Measurements from ENCODE around the gene HOXB6.

HOXB6 gene

GRCh38 chr17:48604770-48605329 lies at the start of gene HOXB6:
Gene HOXB6, minus strand, starts transcription at chr17:48604986. Its CDS starts 6,836 bp downstream, at chr17:48598150.
- no peak for DNase-seq

- no peak for DNase-seq
Measured at GRCh38 chr17:48649741-48650140, 45.0 kb upstream of the HOXB6 start.

DNA sequence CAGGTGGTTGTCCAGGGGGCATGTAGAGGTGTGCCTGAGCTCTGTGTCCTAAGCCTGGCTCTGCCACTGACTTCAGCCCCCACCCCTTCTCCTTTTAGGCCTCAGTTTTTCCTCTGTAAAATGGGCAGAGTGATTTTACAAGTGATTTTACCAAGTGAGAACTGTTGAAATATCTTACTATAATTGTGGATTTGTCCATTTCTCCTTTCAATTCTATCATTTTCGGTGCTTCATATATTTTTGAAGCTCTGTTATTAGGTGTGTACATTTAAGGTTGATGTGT lies 43.1 kb upstream of the HOXB6 start:
- no peak for DNase-seq

DNA sequence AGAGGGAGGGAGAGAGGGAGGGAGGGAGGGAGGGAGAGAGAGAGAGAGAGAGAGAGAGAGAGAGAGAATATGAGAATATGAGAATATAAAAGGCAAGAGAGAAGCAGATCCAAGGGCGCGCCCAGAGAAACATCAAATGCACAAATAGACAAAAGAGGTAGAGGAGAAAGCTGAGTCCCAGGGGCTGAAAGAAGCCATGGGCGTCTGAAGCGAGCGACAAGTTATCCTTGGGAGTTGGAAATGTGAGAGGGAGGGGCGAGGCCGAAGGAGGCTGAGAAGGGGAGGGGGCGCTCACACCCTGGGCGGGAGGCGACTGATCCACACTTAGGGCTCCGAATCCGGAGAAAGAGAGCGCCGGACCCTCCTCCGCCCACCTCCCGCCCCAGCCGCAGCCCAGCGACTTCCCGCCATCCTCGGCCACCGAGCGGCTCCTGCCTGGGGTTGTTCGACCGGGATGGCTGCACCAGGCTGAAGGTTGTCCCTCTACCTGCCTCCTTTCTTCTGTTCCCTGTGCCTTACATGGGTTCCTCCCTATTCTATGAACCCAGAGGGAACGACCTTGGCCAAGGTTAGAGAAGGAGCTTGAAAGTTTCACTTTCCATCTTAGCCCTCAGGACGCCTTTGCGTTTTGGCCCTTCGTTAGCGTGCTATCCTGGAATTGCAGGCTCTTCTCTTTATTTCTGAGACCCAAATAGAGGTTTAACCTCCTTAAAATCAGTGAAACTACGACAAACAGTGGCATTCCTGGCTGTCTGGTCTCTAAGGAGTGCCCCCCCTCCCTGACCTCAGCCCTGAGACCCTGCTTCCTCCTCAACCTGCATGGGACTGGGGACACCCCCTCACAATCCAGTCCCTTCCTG lies 42.5 kb upstream of the HOXB6 start:
- DNase-seq: no peak

DNA sequence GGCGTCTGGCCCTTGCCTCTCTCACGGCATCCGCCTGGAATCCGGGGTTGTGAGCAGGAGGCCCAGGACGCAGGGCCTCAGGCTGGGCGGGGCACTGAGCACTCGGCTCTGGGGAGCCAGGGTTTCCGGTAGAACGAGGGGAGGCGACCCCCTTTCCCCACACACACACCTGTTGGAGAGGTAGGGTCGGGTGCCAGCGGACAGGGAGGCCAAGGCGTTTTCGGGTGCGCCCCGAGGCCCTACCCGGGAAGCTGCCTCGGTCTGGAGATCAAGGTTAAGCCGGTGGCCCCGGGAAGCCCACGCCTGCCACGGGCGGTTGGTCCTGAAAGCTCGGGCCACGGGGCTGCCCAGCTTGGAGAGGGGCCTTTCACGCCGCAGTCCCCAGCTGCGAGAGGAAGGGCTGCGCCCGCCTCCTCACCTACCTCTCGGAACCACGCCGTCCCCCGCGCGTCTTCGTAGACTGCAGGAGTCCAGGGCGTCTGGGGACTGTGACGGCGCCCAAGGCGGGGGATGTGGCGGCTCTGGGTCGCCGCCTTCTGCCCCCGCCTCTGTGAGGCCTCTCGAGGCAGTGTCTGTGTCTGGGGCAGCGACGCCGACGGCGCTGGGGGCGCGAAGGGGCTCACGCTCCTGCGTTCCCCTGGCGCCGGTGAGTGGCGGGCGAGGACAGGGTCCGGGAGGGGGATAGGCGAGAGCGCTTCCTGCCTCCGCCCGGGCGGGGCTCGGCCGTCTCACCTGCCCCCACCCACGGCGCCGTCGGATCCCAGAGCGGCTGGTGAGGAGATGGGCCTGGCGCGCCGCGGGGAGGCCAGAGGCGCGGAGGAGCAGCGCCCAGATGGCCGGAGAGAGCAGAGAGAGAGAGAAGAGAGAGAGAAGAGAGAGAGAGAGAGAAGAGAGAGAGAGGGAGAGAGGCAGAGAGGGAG lies 41.7 kb upstream of the HOXB6 start:
- DNase-seq: no peak

DNA sequence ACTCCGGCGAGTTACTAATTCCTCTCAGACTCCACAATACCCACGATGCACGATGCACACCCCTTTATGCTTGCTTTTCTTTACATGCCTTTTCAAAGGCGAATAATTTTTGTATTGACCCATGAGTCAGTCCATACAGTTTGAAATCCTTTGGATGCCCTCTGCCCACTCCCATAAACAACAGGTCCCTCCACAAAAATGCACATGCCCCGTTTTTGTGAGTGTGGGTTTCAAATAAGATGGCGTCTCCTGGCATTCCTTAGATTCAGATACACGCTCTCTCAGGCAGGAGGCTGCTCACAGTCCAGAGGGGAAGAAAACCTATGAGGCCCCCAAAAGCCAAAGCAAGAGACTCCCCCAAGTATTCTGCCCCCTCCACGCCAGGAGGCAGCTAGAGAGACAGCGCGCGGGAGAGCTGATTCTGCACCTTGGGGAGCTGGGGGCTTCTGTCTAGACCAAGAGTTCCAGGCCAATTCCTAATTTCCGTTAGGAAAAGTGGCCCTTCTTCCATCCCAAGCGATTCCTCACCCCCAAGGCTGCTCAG lies 40.9 kb upstream of the HOXB6 start:
- DNase-seq: no peak

GRCh38 chr17:48644910-48645557 lies 40.2 kb upstream of the HOXB6 start:
- DNase-seq: no peak

GRCh38 chr17:48644159-48644558 lies 39.4 kb upstream of the HOXB6 start:
- no peak for DNase-seq

DNA sequence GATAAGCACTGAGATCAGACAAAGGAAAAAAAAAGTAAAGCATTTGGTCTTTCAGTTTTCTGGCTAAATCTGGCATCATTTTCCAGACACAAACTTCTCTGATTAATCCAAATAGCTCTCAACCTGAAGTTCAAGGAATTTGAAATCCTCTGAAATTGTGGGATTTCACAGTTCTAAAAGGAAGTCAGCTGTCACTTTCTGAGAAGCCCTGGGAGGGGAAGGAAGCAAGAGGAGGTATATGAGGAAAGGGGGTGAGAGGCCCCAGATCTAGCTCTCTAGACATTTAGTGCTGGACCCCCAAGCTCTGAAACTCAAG lies 38.9 kb upstream of the HOXB6 start:
- no peak for DNase-seq

DNA sequence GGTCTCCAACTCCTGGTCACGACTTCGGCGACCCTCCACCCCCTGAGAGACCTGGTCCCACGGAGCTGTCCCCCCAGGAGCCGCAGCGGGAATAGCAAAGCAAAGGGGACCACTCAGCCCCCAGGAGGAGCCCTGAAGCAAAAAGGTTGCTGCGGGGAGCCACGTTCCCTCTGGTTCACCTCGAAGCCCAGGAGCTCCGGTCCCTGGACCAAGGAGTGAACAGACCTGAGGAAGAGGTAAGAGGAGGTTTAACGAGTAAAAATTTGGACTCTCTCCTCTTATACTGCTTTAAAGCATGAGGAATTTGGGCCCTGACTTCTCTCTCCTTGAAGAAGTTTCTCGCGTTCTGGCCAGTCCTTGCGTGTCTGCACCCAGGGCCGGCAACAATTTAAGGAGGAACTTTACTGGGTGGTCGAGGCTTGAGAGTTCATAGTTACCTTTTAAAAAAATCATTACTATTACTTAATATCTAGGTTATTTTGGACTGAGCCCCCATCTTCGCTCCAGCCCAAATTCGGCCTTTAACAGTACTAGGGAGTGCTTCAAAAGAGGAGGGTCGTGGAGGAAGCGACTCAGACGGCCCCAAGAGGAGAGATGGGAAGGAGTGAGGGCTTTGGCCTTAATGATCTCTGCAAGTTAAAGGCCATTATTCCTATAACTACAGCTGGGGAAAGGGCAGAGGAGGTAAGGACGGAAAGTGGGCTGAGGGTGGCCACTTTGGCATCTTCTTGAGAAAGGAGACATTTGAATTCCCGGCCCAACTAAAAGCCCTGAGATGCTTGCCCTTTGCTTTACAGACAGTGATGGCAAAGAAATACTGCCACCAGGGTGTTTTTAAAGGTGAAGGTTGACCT lies 38.3 kb upstream of the HOXB6 start:
- no peak for DNase-seq

DNA sequence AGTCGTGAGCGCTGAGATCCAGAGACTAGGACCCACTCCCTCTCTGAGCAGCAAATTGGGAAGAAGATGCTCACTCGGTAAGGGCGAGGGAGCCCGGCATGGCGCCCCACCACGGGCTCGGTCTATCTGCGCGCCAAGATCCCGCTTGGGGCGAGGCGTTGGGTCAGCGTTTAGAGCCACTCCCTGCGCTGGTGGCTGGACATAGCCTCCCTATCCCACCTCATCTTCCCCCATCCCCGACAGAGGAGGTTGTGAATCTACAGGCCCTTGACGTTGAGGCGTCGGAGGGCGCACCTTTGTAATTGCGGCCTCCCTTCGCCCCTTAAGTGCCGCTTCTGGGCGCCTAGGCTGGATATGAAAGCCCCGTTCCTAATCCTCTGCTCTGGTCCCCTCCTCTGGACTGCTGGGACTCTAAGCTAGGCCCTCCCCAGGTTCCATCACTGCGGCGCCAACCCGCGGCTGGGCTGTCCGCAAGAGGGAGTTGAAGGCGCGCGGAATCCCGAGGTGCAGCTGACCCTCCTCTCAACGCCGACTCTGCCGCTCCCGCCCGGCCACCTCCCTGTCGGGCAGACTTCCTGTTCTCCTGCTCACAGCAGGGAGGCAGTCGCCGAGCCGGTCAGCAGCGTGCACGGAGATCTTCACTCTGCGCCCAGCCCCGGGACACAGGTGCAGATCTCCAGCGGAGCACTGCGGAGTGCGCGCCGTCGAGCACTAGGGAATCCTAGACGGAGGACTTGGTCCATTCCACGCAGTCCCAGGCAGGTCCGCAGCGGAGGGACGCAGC lies 37.5 kb upstream of the HOXB6 start:
- DNase-seq: no peak

DNA sequence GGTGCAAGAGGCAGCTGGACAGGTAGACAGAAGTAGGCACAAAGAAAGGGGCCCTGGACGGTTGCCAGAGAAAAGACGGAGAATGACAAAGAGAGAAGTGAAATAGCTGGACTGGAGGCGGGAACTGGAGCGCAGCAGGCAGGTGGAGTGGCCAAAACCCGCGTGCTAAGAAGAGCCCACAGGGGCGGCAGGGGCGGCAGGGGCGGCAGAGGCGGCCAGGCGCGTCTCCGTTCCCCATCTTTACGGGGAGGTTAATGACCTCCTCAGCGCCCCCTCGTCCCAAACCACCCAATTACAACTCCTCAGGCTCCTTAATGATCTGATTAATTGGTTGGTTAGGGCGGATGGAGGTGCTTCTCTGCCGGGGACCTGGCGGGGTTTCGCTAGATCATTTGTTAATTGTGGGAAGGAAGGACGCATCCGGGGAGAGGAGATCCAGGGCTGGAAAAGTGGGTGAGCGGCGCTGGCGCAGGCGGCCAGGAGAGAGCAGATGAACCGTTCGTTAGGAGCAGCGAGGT lies 36.8 kb upstream of the HOXB6 start:
- DNase-seq: no peak

- no peak for DNase-seq
Measured at GRCh38 chr17:48640858-48641180, 36.0 kb upstream of the HOXB6 start.

GRCh38 chr17:48639982-48640857 lies 35.4 kb upstream of the HOXB6 start:
- DNase-seq: no peak

GRCh38 chr17:48639136-48639535 lies 34.4 kb upstream of the HOXB6 start:
- DNase-seq: no peak

DNA sequence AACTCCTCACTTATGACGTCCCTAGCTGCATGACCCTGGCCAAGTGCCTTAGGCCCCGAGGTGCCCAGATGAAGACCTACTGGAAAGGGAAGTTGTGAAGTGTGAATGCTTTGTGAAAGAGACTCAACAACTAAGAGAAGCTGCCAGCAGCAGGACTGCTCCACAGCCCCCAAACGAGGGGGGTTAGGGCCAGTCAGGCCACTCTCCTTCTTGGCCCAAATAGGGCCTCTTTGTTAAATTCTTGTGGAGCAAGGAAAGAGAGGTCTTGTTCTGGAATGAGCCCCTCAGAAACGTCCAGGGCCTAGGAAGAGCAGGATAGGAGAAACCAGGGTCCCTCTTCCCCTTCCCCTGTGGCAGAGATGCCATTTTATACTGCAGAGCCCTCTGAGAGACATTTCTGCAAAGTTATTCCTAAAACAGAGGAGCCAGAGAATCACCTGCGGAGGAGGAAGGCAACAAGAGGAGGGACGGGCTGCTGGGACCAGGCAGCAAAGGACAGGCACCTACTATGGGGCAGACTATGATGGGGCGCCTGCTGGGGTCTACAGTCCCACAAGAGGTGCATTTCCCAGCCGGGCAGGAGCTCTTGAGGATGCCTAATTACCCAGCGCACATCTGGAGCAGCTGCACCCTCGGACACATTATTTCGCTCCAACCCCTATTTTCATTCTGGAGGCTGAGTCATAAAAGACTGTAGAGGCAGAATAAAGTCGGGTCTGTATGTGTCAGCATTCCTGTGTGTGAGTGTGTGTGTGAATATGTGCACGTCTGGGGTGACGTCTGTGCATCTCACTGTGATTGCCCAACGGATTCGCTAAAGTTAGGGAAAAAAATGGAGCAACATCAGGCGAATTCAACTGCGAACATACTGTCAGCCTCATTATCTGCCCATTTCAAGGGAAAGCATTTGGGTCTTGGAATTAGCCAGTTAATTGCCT lies 32.8 kb upstream of the HOXB6 start:
- peak; percentile 71 for DNase-seq

- peak; percentile 44 for DNase-seq
Measured at GRCh38 chr17:48636177-48637018, 31.6 kb upstream of the HOXB6 start.
